Central memory CD8-positive, alpha-beta T cell (primary cell): Measurements from ENCODE around the gene TRPV3.
"Not testable (repeated sequence)": the region's sequence is repeated elsewhere in the genome, so short reads cannot be mapped to it uniquely, and the experiment has no call there.

ENCODE experiments used
- ATAC-seq: fragments of 150-1000 bp; cut with Tn5 transposase; replicated peaks from 2 replicates; pipeline ENCODE4 v1.10.0; 2022; ENCODE audit warnings: mild to moderate bottlenecking, moderate FRiP score, moderate number of reproducible peaks; ENCODE audit not compliant: poor library complexity, severe bottlenecking; ENCODE audit errors: extremely low read depth
- DNase-seq, 2 donors: peaks; one replicate each; pipeline ENCODE4 v3.0.0; 2021; ENCODE audit warnings: low spot score in 2 of 2
- H3K27ac Mint-ChIP-seq: one replicate; pipeline ENCODE4 v1.8.0; 2022; ENCODE audit warnings: low read depth, mild to moderate bottlenecking, moderate library complexity, mixed read lengths
- H3K27me3 Mint-ChIP-seq: one replicate; pipeline ENCODE4 v1.8.0; 2022; ENCODE audit warnings: mixed read lengths
- H3K36me3 Mint-ChIP-seq: one replicate; pipeline ENCODE4 v1.8.0; 2022; ENCODE audit warnings: mild to moderate bottlenecking, moderate library complexity, mixed read lengths; ENCODE audit not compliant: insufficient read depth
- H3K4me1 Mint-ChIP-seq: one replicate; pipeline ENCODE4 v1.8.0; 2022; ENCODE audit warnings: mixed read lengths
- H3K4me3 Mint-ChIP-seq: one replicate; pipeline ENCODE4 v1.8.0; 2022; ENCODE audit warnings: mild to moderate bottlenecking, moderate library complexity, mixed read lengths
- H3K9me3 Mint-ChIP-seq: one replicate; pipeline ENCODE4 v1.8.0; 2022; ENCODE audit warnings: mixed read lengths

TRPV3 gene

DNA sequence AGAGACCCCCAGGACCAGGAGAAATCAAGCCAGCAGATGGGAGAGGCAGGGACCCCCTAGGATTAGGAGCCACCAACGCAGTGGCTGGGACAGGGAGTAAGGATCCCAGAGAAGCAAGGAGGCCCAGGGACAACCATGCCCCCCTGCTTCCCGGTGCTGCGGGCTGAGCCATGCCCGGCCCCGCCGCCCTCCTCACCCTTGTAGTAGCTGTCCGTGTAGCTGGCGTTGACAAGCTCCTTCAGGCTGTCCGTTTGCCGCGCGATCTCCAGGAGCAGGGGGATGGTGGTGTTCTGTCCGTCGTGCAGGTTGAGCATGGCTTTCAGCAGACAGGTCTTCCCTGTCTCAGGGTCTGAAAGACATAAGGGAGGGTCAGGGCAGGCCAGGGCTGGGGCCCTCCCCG lies 33.2 kb upstream of the TRPV3 start:
- ATAC-seq = no peak
- DNase-seq = no peak
- Mint-ChIP-seq H3K4me1 (no peaks in the 10 kb centered on the region), H3K9me3 (no peaks in the 10 kb centered on the region), H3K27ac (no peak overlapping the region), H3K36me3 (peaks cover 6% of the 10 kb centered on the region), H3K27me3 (no peaks in the 10 kb centered on the region), H3K4me3 (no peak overlapping the region)

DNA sequence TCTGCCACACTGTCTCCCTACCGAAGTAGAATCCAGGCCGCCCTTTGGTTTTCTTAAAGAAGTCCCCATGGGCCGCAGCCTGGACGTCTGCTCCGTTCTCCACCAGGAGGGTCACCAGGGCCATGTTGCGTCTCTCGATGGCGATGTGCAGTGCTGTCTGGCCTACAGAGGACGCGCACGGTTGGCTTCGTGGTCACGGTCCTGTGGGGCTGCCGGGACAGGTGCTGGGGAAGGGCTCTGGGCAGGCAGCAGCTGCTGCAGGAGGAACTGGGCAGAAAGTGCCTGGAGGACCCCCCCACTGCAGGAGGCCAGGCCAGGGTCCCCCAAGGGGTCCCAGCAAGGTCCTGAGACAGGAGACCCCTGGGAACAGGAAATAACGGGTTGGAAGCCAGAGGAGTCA lies 32.6 kb upstream of the TRPV3 start:
- Mint-ChIP-seq H3K36me3 (peaks cover 6% of the 10 kb centered on the region), H3K9me3 (no peaks in the 10 kb centered on the region)

DNA sequence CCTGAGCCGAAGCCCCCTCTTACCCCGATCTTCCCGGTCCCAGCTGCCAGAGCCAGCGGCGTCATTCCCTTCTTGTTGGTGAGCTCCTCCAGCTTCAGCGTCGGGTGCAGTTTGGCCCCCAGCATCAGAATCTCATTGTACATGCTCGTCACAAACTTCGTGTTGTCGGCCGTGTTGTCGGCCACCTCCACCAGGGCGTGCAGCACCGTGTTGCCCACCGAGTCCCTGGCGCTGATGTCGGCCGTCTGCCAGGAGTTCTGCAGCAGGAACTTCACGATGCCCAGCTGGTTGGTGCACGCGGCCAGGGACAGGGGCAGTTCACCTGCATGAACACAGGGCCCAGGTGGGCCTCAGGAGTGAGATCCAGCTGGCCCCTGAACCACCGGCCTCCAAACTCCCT lies 32.2 kb upstream of the TRPV3 start:
- DNase-seq = no peak
- ATAC-seq = no peak
- Mint-ChIP-seq H3K27me3 (no peaks in the 10 kb centered on the region), H3K9me3 (no peaks in the 10 kb centered on the region), H3K36me3 (peaks cover 6% of the 10 kb centered on the region), H3K27ac (peak overlapping the region; percentile 46), H3K4me1 (no peaks in the 10 kb centered on the region), H3K4me3 (no peak overlapping the region)

More for the DNA sequence above, 32.6 kb upstream of the TRPV3 start:
- DNase-seq (no peak), ATAC-seq (no peak)
- H3K4me1 Mint-ChIP-seq = no peaks in the 10 kb centered on the region
- H3K27me3 Mint-ChIP-seq = no peaks in the 10 kb centered on the region
- no peak overlapping the region for H3K4me3 Mint-ChIP-seq
- H3K27ac Mint-ChIP-seq = peak overlapping the region; percentile 46

DNA sequence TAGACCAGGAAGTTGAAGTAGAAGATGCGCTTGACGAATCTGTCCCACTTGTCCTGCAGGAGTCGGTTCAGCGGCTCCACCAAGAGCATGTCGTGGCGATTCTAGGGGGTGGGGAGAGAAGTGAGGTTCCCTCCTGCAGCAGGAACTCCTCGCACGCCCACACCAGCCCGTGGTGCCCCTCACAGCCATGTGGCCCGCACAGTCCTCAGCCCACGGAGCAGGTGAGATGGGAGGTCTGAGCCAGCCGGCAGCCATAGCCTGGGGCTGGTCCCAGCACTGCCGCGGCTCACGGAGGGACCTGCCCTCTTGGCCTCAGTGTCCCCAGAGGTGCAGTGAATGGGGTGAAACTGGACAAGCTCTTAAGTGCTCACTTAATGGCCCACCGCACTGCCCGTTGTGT lies 28.2 kb upstream of the TRPV3 start:
- ATAC-seq (no peak), DNase-seq (no peak)
- Mint-ChIP-seq H3K4me3 (no peak overlapping the region), H3K27me3 (no peaks in the 10 kb centered on the region), H3K27ac (no peak overlapping the region), H3K36me3 (peaks cover 5% of the 10 kb centered on the region), H3K9me3 (no peaks in the 10 kb centered on the region), H3K4me1 (no peaks in the 10 kb centered on the region)

DNA sequence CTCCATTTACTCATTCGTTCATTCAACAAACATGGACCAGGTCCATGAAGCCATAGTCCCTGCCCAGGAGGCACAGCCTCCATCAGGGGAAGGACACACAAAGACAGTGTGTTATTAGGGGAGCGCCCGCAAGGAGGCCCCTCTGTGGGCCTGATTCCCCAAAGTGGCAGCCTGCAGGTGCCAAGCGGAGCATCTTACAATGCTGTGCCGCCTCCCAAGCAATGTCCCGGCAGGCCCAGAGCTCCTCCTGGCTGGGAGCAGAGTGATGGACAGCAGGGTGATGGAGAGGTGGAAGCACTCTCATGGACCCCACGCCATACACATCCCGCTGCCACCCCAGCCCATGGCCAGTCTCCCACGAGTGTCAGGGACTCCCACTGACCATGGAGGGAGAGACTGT lies 25.8 kb upstream of the TRPV3 start:
- Mint-ChIP-seq H3K36me3 (peaks cover 3% of the 10 kb centered on the region), H3K27ac (no peak overlapping the region), H3K4me1 (no peaks in the 10 kb centered on the region), H3K9me3 (no peaks in the 10 kb centered on the region), H3K27me3 (no peaks in the 10 kb centered on the region), H3K4me3 (no peak overlapping the region)
- ATAC-seq (no peak), DNase-seq (no peak)

DNA sequence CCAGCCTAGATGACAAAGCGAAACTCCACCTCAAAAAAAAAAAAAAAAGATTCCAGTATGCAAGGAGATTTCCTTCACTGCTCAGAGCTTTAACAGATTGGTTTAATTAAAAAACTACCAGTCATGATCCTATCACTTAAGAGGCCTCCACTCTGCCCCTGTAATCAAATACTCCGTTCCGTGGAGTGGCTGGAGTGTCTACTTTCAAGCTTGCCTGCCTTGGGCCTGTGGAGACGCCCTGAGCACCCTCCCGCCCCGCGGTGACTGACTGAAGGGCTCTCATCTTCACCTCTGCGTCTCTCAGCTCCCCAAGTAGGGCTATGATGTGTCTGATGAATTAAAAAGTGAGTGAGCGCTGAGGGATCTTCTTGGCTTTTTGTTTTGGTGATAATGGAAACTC lies 25.3 kb upstream of the TRPV3 start:
- ATAC-seq = no peak
- DNase-seq = no peak
- peaks cover 3% of the 10 kb centered on the region for H3K36me3 Mint-ChIP-seq
- no peaks in the 10 kb centered on the region for H3K27me3 Mint-ChIP-seq
- no peak overlapping the region for H3K4me3 Mint-ChIP-seq
- no peaks in the 10 kb centered on the region for H3K9me3 Mint-ChIP-seq
- no peaks in the 10 kb centered on the region for H3K4me1 Mint-ChIP-seq
- no peak overlapping the region for H3K27ac Mint-ChIP-seq

DNA sequence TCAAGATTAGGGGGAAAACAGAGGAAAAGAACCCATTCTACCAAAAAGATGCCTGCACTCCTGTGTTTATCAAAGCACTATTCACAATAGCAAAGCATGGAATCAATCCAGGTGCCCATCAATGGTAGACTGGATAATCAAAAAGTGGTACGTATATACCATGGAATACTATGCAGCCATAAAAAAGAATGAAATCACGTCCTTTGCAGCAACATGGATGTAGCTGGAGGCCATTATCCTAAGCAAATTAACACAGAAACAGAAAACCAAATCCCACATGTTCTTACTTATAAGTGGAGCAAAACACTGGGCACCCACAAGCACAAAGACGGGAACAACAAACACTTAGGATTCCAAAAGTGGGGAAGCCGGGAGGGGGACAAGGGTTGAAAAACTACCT lies 21.1 kb upstream of the TRPV3 start:
- not testable (repeated sequence) for H3K4me1 Mint-ChIP-seq, H3K27me3 Mint-ChIP-seq, DNase-seq, ATAC-seq, H3K36me3 Mint-ChIP-seq, H3K9me3 Mint-ChIP-seq, H3K27ac Mint-ChIP-seq, H3K4me3 Mint-ChIP-seq

DNA sequence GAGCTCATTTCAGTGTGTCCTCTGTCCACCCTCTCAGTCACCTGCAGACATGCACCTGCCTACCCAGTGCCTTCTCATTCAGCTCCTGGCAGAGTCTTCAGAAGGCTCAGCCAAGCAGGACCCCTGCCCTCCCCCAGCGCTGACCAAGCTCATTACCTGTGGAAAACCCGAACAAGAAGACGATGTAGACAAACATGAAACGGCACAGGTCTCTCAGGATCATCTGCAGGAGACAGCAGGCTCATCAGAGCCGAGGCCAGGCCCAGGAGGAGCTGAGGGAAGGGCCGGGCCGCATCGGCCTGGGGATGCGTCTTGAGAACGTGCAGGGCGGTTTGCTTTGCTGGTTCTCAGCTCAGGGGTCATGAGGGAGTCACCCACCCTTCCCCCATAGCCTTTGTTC lies 19.4 kb upstream of the TRPV3 start:
- H3K4me1 Mint-ChIP-seq = no peaks in the 10 kb centered on the region
- no peak overlapping the region for H3K27ac Mint-ChIP-seq
- no peaks in the 10 kb centered on the region for H3K27me3 Mint-ChIP-seq
- no peaks in the 10 kb centered on the region for H3K9me3 Mint-ChIP-seq
- DNase-seq = no peak
- no peak overlapping the region for H3K4me3 Mint-ChIP-seq
- no peak for ATAC-seq
- peaks cover 2% of the 10 kb centered on the region for H3K36me3 Mint-ChIP-seq

DNA sequence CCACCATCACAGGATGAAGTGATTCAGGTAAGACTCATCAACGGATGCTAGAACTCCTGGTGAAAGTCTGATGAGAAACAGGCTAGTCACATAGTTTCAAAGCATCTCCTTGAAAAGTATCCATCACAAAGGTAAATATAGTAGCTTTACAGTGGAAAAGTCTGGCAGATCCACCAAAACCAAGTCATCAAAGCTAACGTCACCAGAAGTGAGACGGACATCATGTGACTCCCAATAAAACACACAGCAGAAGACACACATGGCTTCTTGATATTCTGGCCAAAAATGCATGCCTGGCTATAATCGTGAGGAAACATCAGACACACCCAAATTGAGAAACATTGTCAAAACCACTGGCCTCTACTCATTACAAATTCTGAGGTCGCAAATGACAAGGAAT lies 17.9 kb upstream of the TRPV3 start:
- Mint-ChIP-seq H3K36me3 (peaks cover 3% of the 10 kb centered on the region), H3K27ac (no peak overlapping the region), H3K4me3 (no peak overlapping the region), H3K27me3 (no peaks in the 10 kb centered on the region), H3K9me3 (no peaks in the 10 kb centered on the region), H3K4me1 (no peaks in the 10 kb centered on the region)
- ATAC-seq (no peak), DNase-seq (no peak)

DNA sequence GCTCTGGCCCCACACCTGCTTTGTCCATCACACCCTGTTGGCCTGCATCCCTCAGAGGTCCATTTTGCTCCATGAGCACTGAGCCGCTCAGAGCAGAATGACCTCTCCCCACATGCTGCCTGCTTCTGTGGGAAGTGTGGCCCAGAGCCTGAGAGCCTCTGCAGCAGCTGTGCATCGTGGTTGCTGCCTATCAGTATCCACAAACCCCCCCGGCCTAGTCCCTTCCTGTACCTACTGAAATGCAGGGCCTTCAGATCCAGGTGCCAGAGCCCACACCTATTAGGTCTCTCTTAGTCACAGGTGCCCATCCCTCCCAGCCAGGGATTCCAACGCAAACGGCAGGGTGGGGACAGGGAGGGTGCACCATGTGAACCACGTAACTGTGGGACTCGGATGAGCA lies 16.6 kb upstream of the TRPV3 start:
- peaks cover 2% of the 10 kb centered on the region for H3K36me3 Mint-ChIP-seq
- H3K4me1 Mint-ChIP-seq = no peaks in the 10 kb centered on the region
- H3K4me3 Mint-ChIP-seq = no peak overlapping the region
- DNase-seq = no peak
- no peaks in the 10 kb centered on the region for H3K27me3 Mint-ChIP-seq
- no peak overlapping the region for H3K27ac Mint-ChIP-seq
- no peaks in the 10 kb centered on the region for H3K9me3 Mint-ChIP-seq
- ATAC-seq = no peak

DNA sequence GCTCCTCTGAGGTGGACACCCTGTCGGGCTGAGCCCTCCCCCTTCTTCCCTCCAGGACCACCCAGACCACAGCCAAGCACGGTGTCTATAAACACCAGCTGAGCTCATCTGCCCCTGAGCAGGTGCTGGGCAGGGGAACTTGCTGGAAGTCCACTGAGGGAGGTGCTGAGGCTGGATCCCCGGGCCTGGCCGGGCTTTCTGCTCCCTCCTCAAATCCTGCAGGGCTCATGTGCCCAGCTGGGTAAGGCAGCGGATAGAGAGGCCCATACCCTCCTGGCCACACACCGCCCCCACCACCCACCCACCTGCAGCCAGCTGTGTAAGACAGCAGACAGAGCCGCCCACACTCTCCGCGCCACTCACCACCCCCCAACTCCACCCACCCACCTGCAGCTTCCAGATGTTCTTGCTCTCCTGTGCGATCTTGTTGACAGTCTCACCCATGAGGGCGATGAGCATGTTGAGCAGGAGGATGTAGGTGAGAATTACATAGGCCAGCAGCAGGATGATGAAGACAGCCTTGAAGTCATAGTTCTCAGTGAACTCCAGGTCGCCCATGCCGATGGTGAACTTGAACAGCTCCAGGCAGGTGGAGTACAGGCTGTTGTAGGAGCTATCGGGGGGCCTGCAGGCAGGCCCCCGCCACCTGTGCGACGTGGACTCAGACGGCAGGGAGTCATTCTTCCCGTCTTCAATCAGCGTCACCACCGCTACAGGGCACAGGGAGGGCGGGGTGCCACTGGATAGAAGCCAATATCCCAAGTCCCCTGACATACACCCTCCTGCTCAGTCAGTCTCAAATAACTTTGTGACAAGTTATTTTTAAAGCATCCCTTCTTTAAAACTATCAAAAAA lies 15.9 kb upstream of the TRPV3 start:
- H3K27ac Mint-ChIP-seq = no peak overlapping the region
- H3K27me3 Mint-ChIP-seq = no peaks in the 10 kb centered on the region
- peaks cover 2% of the 10 kb centered on the region for H3K36me3 Mint-ChIP-seq
- no peak for ATAC-seq
- H3K4me1 Mint-ChIP-seq = no peaks in the 10 kb centered on the region
- H3K4me3 Mint-ChIP-seq = no peak overlapping the region
- DNase-seq = no peak
- H3K9me3 Mint-ChIP-seq = no peaks in the 10 kb centered on the region

DNA sequence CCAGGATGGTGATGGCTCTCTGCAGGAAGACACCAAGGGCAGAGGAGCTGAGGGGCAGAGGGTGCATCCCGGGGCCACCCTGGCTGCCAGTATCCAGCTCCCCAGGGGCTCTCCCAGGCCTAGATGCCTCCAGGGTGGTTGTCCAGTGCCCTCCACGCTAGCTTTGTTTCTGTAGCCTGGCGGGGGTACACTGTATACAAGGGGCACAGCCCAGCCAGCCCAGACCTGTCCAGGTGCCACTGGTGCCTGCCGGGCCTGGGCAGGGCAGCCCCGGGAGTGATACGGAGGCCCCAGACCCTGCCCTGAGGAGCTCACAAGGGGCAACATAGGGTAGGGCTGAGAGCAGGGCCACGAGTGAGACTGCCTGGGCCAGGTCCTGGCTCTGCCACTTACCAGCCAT lies 14.6 kb upstream of the TRPV3 start:
- no peak overlapping the region for H3K4me3 Mint-ChIP-seq
- H3K9me3 Mint-ChIP-seq = no peaks in the 10 kb centered on the region
- no peaks in the 10 kb centered on the region for H3K4me1 Mint-ChIP-seq
- peaks cover 2% of the 10 kb centered on the region for H3K36me3 Mint-ChIP-seq
- H3K27me3 Mint-ChIP-seq = no peaks in the 10 kb centered on the region
- DNase-seq (no peak), ATAC-seq (no peak)
- no peak overlapping the region for H3K27ac Mint-ChIP-seq

DNA sequence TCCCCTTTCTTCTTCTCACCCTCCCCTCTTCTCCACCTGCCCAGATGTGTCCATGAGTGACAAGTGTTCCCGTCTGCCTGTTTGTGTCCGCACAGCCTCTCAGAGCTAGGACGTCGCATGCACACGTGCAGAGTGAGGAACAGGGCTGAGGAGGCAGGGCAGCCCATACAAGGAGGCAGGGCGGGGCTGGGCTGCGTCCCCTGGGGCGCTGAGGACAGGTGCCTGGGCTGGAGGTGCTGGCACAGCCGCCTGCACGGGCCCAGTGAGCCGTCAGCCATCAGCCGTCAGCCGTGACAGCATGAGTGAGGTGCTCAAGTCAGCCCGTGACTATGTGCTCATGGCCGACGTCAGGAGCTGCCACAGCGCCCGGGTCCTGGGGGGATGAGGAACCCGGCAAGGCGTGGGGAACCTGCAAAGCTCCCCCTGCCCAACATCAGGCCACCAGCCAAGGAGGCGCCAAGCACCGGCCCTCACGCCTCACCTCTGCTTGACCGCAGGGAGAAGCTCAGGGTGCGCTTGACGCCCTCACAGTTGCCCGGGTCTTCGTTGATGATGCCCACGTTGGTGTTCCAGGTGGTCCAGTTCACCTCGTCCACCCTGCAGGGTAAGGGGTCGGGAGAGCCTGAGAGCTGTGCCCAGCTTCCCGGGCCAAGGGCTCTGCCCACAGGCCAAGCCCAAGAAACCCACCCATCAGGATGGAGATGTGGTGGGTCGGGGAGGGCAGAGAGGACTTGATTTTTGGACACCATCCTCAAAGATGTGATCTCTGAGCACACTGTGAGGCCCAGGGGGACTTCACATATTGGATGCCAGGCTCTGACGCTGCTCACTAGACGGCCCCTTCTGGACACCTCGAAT lies 13.7 kb upstream of the TRPV3 start:
- Mint-ChIP-seq H3K4me1 (no peaks in the 10 kb centered on the region), H3K36me3 (peaks cover 2% of the 10 kb centered on the region), H3K9me3 (no peaks in the 10 kb centered on the region), H3K27ac (no peak overlapping the region), H3K4me3 (no peak overlapping the region), H3K27me3 (no peaks in the 10 kb centered on the region)
- ATAC-seq = no peak
- DNase-seq = no peak
